ENCODE data around the gene ADAM17.

ADAM17 gene

DNA sequence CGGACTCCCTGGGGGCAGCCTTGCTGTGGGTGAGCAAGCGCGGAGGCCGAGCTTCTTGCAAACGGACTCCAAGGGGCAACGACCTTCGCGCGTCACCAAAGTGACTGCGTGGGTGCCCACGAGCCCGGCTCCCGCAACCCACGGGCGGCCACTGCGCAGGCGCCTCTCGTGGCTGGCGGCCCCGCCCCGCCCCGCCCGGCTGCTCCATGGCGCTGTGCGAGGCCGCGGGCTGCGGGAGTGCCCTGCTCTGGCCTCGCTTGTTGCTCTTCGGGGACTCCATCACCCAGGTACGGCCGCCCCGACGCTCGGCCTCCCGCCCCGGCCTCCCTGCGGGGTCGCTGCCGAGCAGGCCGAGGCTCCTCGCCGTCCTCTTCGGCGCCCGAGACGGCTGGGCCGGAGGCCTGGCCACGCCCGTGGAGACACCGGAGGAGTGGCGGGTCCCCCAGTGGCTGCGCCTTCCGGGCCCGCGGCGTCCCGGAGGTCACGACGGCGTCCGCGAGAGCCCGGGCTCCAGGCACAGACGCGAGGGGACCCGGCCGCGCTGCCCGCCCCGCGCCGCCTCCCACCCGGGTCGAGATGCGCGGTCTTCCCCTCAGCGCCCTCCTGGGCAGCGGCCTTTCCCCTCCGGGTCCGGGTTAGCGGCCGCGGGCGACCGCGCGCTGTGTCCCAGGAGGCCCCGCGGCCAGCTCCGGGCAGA is 81.1 kb downstream of the ADAM17 start, which contains the start of gene IAH1:
TSS of gene IAH1 (plus strand) at position 191 of the 697 bp plus-strand sequence. CDS start at position 207, 16 bp downstream.
- in situ Hi-C loops (cut with MboI; ENCODE audit: low sequenced_read_pairs): no loop called here

DNA sequence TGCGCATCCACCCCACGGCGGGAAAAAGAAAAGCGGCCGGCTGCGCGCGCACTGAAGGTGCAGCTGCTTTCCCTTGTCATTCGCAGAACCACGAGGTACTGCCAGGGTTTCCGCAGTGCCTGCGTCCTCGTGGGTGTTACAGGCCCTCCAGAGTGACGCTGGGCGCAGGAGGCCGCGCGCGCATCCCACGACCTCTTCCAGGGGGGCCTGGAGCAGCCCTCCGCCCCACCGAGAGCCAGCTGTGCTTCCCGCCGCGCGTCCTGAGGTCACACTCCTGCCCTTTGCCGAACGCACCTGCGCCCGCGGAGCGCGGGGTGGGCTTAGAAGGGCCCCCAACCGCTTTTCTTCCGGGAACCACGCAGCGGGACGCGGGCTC is 81.7 kb downstream of the ADAM17 start:
- in situ Hi-C loops (cut with MboI; ENCODE audit: low sequenced_read_pairs): no loop called here

DNA sequence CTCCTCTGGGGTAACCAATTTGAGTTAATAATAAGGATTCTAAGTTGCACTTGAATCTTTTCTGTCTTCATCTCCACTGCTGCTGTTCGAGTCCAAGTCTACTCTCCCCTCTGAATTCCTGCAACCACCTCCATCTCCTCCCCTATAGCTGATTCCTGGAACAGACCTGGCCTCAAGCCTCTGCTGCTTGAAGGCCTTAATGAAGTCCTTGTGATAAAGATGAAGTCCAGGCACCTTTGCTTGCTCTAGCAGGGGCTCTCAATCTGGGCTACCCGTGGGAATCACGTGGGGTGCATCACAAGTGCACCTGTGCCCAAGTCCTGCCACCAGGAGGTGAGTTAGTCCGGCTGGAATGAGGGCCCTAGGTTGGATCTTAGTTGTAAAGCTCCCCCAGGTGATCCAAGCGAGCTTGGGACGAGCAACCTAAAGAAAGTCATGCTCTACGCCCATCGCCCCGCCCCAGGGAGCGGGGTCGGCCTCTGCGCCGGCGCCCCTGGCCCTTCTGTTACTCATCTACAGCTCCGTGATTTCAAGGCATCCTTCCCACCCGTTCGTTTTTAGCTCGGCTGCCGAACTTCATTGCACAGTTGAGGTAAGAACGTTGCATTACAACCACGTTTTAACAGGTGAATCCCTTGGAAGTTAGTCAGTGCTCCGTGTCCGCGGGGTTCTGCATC is 82.2 kb downstream of the ADAM17 start:
- in situ Hi-C loops (cut with MboI; ENCODE audit: low sequenced_read_pairs): no loop called here

DNA sequence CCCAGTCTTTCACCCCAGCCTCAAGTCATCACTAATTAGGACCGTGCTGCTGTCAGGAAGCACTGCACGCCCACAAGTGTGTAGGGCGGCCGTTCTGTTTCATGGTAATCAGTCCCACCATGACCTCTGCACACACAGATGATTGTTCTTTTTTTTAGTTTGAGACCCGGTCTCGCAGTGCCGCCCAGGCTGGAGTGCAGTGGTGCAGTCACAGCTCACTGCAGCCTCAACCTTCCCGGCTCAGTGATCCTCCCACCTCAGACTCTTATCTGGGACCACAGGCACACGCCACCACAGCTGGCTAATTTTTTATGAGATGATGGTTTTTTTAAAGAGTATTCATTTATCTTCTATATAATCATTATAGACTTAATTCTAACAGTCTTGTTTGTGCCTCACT is 83.1 kb downstream of the ADAM17 start:
- in situ Hi-C loops (cut with MboI; ENCODE audit: low sequenced_read_pairs): no loop called here

- in situ Hi-C loops (cut with MboI; ENCODE audit: low sequenced_read_pairs): no loop called here
Measured at GRCh38 chr2:9471206-9471605, 84.4 kb downstream of the ADAM17 start.

GRCh38 chr2:9467687-9468086 is 87.9 kb downstream of the ADAM17 start:
- in situ Hi-C loops (cut with MboI; ENCODE audit: low sequenced_read_pairs): no loop called here

DNA sequence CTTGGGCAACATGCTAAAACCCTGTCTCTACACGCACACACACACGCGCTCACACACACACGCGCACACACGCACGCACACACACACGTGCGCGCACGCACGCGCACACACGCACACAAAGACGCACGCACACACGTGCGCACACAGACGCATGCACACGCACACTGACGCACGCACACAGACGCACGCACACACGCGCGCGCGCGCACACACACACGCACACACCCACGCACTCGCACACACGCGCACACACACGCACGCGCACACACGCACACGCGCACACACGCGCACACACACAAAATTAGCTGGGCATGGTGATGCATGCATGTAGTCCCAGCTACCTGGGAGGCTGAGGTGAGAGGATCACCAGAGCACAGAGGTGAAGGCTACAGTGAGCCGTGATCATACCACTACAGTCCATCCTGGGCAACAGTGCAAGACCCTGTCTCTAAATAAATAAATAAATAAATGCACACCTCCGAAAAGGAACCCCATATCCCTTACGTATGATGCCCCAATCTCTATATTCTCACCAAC is 89.4 kb downstream of the ADAM17 start:
- in situ Hi-C loops (cut with MboI; ENCODE audit: low sequenced_read_pairs): no loop called here

GRCh38 chr2:9465170-9465569 is 90.5 kb downstream of the ADAM17 start:
- in situ Hi-C loops (cut with MboI; ENCODE audit: low sequenced_read_pairs): no loop called here

DNA sequence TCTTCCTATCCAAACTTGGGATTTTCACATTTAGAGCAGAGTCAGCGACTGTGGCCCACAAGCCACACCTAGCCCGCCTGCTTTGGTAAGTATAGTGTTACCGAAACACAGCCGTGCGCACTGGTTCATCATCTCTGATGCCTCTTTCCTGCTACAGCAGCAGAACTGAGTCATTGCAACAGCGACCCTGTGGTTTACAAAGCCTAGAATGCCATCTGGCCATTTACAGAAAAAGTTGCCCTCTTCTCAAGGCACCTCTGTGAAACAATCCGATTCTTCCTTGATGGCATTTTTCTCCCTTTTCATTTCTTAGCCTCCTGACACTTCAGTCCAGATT is 92.0 kb downstream of the ADAM17 start:
- in situ Hi-C loops (cut with MboI; ENCODE audit: low sequenced_read_pairs): no loop called here

- in situ Hi-C loops (cut with MboI; ENCODE audit: low sequenced_read_pairs): no loop called here
Measured at GRCh38 chr2:9462886-9463697, 92.5 kb downstream of the ADAM17 start.

DNA sequence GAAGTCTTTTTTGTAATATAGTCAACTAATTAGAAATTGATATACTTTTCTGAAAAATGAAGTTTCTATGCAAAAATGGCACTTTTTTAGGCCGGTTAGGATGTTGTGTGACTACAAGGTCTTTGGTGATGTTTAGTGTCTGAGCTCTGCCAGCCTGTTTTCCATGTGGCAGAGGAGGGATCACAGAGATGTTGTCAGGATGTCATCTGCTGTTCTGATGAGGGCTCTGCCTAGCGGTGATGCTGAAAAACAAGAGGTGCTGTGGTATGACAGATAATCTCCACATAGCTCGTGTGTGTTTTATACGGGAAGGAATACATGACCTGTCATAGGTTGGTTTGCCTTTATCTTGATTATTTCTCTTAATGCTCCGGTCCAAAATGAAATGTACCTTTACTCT is 93.3 kb downstream of the ADAM17 start:
- in situ Hi-C loops (cut with MboI; ENCODE audit: low sequenced_read_pairs): no loop called here

DNA sequence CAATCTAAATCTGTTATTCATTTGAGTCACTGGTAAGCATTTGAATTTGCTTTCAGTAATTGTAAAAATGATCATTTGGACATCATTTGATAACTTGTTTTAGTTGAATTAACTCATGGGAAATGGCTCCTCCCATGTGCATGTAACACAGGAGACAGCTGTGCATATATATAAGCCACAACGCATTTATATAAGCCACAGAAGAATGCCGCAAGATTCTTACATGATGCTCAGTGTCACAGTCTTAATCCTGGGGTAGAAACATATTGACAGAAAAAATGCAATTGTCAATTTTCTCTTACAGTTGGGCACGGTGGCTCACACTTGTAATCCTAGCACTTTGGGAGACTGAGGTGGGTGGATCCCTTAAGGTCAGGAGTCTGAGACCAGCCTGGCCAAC is 94.6 kb downstream of the ADAM17 start:
- in situ Hi-C loops (cut with MboI; ENCODE audit: low sequenced_read_pairs): no loop called here

- in situ Hi-C loops (cut with MboI; ENCODE audit: low sequenced_read_pairs): no loop called here
Measured at GRCh38 chr2:9460441-9461017, 95.1 kb downstream of the ADAM17 start.

DNA sequence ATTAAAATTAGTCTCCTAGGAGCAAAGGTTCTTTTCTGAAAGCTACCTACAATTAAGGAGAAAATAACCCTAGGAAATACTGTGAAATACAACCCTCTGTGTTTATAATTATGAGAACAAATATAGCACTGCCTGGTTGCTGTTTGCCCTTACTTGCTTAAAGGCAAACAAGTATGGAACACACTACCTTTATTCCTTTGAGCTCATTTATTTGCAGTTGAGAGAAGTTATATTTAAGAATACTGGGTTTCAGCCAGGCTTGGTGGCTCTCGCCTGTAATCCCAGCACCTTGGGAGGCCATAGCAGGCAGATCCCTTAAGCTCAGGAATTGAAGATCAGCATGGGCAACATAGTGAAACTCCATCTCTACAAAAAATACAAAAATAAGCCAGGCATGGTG is 104.4 kb downstream of the ADAM17 start:
- in situ Hi-C loops (cut with MboI; ENCODE audit: low sequenced_read_pairs): no loop called here

DNA sequence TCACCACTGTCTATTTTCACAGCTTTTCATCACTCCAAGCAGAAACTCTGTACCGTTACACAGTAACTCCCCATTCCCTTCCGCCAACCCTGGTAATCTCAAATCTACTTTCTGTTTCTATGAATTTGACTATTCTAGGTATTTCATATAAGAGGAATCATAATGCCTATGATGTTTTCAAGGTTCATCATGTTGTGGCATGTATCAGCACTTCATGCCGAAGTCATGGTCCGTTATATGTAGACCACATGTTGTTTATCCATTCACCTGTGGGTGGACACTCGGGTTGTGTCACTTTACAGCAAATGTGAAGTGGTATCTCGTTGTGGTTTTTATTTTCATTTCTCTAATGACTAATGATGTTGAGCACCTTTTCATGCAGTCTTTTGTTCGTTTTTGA is 110.5 kb downstream of the ADAM17 start:
- in situ Hi-C loops (cut with MboI; ENCODE audit: low sequenced_read_pairs): no loop called here

DNA sequence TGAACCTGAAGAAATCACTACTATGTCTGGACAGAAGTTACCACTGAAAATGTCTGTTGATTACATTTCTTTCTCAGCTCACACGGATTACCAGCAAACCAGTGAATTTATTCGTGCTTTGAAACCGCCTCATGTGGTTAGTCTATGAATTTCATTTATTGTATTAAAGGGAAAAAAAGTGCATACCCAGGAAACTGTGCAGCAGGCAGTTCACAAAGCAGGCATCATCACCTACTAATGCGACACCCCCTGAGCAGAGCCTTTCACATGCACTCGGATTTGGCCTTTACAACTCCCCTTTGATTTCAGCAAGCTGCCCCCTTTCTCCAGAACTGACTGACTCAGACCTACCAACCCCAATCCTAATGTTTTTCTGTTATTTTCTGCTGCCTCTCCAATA is 112.1 kb downstream of the ADAM17 start:
- in situ Hi-C loops (cut with MboI; ENCODE audit: low sequenced_read_pairs): no loop called here

DNA sequence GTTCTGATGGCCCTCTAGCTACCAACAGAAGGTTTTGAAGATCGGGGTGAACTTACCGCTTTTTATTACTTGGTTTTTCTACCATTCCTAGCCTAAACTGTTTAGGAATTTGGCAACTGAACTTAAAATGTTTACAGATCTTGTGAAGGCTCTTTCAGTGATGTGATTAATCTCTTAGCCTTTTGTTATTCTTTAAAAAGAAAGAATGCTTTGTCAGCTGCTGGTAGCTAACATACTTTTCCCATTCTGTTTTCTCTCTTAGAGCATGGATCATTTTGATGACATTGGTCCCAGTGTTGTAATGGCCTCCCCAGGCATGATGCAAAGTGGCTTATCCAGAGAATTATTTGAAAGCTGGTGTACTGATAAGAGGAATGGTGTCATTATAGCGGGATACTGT is 114.1 kb downstream of the ADAM17 start:
- in situ Hi-C loops (cut with MboI; ENCODE audit: low sequenced_read_pairs): no loop called here

DNA sequence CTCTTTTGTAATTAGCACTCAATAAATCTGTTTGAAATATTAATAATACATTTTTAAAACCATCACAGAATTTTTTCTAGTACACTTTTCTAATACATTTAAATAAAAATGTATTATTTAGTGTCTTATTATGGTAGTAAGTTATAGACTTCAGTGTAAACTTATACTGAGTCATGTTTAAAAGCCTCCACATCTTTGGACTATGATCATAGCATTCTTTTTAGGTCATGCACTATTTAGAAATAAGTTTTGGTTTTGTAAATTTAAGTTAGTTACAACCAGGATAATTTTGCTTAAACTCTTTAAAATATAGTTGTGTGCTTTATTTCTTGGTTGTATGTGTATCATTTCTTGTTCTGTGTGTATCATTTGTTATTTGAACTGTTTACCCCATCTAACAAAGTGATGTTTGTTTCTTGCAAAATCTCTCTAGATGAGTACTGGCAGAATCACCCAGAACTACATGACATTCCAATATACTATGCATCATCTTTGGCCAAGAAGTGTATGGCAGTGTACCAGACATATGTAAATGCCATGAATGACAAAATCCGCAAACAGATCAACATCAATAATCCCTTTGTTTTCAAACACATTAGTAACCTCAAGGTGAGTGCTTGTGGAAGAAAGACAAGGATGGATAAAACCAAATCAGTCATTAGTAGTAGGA is 115.4 kb downstream of the ADAM17 start:
- in situ Hi-C loops (cut with MboI; ENCODE audit: low sequenced_read_pairs): no loop called here

DNA sequence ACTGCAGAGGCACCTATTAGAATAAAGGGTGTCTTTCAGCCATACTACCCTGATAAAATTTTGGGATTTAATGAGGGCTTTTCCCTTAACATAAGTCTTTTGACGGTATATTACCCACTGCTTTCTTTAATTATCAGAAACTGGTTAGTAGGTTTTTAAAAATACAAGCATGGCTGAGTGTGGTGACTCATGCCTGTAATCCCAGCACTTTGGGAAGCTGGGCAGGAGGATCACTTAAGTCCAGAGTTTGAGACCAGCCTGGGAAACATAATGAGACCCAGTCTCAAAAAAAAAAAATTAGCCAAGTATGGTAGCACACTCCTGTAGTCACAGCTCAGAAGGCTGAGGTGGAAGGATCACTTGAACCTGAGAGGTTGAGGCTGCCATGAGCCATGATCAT is 116.1 kb downstream of the ADAM17 start:
- in situ Hi-C loops (cut with MboI; ENCODE audit: low sequenced_read_pairs): no loop called here

Measured in HL-60/S4 treated with phorbol 12-myristate 13-acetate at 8.2 ng/mL for 4 days and 3 days (cell line).